ENCODE results near the gene CDC42SE2.

GRCh38 chr5:131277875-131278740, 14.3 kb downstream of the CDC42SE2 start:
- TF ChIP-seq CTCF (IDR thresholded peaks at IDR 0.05; ENCODE audit: insufficient read depth, low read depth, low read length) (no peak), EZH2 (IDR thresholded peaks at IDR 0.05; ENCODE audit: insufficient read depth, low read length) (no peak)
